CD4-positive, alpha-beta T cell treated with Interleukin-15 for 1 hour (primary cell): ENCODE results near the gene PRND.
"Not testable (repeated sequence)": the region's sequence is repeated elsewhere in the genome, so short reads cannot be mapped to it uniquely, and the experiment has no call there.

Experiments used
- DNase-seq: peaks from one replicate; pipeline ENCODE4 v3.0.0-alpha.2; 2020

PRND gene, protein sequence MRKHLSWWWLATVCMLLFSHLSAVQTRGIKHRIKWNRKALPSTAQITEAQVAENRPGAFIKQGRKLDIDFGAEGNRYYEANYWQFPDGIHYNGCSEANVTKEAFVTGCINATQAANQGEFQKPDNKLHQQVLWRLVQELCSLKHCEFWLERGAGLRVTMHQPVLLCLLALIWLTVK

DNA sequence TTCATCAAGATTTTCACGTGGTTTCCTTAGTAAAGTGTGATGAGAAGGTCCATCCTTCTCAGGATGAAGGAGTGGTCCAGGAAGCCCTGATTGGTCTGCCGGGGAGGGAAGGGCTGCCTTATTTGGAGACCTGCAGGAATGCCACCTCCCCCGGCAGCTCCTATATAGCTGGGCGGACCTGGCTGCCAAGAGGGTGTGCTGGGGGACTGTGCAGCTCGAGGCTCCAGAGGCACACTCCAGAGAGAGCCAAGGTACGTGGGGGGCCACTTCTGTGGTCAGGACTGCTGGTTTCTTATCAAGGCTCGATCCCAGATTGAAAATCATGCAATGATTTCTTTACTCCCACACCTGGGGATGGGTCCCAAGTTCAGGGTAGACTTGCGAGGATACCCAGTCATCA lies at the start of gene PRND:
PRND (plus strand) TSS at position 191 of the 400 bp plus-strand sequence. CDS start 2,643 bp downstream, outside the sequence.
- DNase-seq, result no peak

DNA sequence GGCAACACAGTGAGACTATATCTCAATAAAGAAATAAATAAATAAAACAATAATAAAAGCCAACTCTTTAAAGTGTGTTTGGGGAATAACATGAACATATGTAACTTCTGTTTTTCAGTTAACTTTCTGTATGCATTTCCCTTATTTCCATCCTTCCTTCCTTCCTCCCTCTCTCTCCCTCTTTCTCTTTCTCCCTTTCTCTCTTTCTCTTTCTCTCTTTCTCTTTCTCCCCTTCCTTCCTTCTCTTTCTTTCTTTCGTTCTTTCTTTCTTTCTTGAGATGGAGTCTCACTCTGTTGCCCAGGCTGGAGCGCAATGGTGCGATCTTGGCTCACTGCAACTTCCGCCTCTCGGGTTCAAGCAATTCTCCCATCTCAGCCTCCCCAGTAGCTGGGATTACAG lies 48.8 kb upstream of the PRND start:
- DNase-seq, result no peak

DNA sequence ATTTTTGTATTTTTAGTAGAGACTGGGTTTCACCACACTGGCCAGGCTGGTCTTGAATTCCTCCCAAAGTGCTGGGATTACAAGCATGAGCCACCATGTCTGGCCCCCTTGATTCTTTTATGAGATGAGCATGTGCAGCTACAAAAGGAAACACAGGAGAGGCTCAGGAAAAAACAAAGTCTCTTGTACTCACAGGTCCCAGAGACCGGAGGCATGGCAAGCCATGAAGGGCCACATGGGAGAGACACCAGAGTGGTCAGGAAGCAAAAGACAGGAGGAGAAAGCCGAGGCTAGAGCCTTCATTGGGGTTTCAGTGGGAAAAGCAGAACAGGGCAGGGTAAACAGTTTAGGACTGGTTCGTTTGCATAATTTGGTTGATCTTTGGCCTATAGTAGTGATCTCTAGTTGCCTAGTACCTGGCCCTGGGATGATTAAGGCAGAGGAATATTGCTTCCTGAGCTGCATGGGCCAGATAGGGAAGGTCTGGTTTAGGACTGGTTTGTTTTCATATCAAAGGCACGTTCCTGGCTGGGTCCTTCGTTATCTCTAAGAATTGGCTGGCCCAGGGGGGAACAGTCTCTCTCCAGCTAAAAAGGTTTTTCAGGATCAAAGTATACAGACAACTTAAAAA lies 48.2 kb upstream of the PRND start:
- no peak for DNase-seq

DNA sequence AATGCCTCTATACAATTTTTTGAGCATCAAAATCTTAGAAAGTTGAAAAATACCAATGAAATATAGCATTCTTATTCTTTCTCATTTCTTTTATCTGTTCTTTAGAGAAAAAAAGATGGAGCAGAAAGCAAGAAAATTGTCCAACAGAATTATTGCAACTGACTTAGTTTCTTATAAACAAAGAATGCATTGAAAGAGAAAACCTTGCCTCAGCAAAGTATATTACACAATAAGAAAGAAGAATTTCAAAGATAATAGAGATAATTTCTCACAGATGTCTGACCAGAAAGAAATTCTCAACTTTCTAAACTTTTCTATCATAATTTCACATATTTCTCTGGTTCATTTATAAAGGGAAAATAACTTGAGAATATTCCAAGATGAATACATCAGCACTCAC lies 47.0 kb upstream of the PRND start:
- no peak for DNase-seq

DNA sequence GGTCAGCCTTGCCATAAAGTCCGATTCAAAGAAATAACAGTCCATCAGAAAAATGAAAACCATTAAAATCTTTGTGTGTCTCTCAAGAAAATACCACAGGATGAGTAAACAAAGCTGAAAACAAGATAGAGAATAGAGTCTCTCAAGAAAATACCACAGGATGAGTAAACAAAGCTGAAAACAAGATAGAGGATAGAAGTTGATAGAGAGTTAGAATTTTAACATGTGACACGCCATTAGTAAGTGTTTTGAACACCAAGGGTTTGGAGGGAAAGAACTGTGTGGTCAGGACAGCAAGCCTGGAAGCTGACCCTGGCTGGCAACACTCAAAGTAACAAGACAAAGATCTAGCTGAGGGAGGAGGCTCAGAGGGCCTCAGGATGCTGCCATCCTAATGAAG lies 43.9 kb upstream of the PRND start:
- DNase-seq, result no peak

DNA sequence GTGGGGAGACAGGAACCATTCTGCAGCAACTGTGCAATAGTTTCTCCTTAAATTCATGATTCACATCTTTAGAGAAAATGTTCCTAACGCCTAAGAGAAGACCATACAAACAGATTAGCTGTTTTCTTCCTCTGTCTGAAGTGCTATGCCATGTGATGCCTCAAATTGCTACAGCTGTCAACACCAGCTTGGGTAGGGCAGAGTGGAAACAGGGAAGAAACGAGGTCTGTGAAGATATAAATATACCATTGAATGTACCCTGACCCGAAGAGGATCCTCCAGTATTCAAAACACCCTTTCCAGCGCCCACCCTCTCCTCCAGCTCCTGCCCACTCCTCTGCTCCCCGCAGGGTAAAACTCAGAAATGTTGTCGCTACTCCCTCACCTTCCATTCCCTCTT lies 40.3 kb upstream of the PRND start:
- no peak for DNase-seq

DNA sequence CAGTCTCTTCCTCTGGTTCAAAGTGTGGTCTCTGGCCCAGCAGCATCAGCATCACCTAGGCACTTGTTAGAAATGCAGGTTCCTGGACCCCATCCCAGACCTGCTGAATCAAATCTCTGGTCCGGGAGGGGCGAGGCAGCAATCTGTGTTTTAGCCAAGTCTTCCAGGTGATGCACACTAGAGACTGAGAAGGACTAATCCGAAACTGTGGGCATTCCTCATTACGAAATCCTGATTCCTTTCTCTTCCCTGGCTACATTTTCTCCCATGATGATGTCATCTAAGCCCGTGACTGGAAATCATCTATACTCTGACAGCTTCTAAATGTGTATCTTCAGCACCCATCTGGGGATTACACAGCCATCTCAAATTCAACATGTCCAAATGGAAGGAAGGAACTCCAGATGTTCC lies 39.7 kb upstream of the PRND start:
- DNase-seq, result no peak

DNA sequence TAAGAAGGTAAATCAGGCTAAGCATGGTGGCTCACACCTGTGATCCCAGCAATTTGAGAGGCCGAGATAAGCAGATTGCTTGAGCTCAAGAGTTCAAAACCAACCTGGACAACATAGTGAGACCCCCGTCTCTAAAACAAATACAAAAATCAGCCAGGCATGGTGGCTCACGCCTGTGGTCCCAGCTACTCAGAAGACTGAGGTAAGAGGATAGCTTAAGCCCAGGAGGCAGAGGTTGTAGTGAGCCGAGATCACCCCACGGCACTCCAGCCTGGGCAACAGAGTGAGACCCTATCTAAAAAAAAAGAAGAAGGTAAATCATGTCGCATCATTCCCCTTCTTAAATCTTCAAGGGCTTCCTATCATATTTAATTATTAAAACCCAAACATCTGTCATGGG lies 39.0 kb upstream of the PRND start:
- no peak for DNase-seq

DNA sequence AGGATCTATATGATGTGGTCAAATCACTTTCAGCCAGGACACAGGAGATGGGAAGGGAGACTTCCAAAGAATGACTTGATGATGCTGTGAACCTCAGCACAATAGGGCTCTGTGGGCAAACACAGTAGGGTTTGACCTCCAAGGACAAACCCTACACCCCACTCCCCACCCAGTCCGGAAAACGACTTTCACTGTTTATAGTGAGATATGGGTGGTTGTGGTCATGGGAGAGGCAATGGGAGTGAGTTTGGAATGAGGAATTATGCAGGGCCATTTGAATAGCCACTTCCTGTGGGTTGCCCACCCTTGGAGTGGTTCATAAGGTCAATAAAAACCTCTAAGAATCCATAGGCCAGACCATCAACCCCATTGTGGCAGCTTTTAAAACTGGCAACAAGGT lies 38.4 kb upstream of the PRND start:
- no peak for DNase-seq

DNA sequence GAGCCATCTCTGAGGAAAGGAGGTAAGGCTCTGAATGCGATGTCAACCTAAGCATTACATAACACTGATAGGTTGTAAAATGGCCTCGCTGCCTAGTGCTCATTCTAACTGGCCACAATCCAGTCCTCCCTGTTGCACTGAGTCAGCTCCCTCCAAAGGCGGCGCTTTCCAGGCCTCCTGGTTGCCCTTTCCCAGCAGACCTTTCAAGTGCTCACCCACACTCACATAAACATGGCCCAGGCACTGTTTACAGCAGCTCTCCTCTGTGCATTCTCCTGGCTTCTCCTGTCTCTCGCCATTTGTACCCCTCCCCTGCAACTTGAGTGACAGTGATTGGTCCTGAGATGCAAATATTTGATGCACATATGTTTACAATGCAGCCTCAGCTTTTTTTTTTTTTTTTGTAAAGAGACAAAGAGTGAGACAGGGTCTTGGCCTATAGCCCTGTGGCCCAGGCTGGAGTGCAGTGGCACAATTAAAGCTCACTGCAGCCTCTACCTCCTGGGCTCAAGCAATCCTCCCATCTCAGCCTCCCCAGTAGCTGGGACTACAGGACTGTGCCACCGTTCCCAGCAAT lies 36.8 kb upstream of the PRND start:
- DNase-seq, result no peak

DNA sequence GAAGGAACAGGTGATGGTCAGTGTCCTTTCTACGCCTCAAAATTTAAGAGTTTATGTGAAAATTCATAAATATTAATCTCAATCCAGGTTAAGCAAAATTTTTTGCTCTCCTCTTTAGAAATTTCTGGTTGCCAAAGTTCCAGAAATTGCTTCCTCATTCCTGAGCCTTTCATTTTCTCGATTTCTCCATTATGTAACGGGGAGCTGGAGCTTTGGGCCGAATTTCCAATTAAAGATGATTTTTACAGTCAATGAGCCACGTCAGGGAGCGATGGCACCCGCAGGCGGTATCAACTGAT lies 35.8 kb upstream of the PRND start:
- no peak for DNase-seq

DNA sequence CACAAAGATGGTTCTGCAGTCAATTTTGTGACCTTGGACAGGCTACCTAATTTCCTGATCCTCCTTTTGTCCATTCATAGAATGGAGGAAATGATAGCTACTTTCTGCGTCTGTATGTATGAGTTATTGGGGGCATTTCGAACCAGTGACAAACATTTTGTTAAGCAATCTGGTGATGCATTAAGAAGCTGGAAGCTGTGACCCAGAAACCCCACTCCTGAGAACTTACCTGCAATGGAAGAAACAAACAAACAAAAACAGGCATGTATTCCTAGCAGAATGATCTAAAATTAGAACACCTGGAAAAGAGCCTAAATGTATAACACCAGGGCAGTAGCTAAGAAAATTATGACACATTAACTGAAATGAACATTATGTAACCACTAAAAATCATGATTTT lies 33.4 kb upstream of the PRND start:
- DNase-seq, result no peak

DNA sequence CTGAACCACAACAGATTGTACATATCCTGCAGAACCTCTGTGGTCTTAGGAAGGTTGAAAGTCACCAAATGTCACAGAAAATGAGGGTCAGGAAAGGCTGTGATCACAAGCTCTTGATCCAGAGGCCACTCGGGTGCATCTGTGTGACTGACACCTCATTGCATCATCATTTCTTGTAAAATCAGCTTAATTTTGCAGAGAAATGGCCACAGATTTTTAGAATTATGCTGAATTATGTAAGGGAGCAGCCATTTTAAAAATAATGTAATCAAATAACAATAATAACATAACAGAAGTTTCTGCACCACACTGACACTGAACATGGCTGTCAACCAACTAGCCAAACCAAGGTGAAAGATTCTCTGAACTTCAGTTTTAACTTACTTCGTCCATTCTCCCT lies 32.5 kb upstream of the PRND start:
- no peak for DNase-seq

DNA sequence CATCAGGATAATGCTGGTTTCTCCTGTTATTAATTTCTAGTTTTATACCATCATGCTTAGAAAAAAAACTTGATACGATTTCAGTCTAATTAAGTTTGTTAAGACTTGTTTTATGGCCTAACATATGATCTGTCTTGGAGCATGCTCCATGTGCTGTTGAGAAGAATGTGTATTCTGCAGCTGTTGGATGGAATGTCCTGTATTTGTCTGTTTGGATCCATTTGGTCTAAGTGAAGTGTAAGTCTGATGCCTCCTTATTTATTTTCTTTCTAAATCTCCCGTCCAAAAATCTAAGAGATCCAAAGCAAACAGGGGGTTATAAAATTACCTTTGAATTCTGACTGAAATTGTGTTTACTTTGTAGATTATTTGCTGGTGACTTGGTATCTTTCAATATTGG lies 30.0 kb upstream of the PRND start:
- no peak for DNase-seq

DNA sequence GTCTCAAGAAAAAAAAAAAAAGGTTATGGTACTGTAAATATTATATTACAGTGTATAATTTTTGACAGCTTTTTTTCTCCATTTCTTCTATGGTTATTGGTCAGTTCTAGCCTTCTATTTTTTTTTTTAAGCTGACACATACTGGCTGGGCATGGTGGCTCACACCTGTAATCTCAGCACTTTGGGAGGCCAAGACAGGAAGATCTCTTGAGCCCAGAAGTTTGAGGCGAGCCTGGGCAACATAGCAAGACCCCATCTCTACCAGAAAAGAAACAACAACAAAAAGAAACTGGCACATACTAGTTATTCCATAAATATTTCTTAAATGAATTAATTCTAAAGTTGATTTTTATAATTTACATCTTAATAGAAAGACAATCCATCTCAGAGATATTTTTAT lies 27.6 kb upstream of the PRND start:
- no peak for DNase-seq

DNA sequence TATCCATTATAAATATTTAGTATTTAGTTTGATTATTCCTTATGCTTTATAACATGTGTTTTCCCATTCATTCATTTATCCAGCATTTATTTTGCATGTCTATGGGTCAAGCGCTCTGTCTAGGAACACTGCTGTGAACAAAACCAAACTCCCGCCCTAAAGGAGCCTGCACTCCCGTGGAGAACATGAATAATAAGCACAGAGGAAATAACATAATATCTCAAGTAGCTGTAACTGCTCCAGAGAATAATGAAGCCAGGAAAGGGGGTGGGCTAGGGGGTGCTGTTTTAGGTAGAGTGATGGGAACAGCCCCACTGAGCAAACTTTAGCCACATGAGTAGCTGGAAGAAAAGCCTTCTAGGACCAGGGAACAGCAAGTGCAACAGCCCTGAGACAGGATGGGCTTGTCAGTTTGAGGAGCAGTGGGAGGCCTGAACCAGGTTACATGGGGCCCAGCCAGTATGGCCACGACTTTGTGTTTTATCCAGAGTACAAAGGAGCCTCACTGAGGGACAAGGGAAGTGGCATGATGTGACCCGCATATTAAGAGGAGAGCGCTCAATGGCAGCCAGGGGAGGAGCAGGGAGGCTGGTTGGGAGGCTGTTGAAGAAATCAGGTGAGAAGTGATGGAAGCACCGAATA lies 24.4 kb upstream of the PRND start:
- DNase-seq, result no peak

DNA sequence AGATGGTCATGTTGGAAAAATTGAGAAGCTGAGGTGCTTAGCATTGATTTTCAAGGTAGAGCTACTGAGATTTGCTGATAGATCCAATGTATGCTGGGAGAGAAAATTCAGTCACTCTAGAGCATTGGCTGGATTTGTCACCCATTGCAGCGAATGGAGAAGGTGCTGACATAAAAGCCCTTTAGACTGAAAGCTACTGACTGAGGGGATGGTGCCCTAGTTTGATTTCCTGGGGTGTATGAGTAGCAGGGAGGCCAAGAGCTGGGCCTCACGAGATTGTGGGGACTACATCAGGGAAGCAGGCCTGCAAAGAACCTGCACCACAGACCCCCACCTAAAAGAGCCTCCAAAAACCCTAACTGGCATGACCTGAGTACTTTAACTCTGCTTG lies 23.9 kb upstream of the PRND start:
- DNase-seq, result no peak

DNA sequence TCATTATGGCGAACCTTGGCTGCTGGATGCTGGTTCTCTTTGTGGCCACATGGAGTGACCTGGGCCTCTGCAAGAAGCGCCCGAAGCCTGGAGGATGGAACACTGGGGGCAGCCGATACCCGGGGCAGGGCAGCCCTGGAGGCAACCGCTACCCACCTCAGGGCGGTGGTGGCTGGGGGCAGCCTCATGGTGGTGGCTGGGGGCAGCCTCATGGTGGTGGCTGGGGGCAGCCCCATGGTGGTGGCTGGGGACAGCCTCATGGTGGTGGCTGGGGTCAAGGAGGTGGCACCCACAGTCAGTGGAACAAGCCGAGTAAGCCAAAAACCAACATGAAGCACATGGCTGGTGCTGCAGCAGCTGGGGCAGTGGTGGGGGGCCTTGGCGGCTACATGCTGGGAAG lies 22.5 kb upstream of the PRND start:
- DNase-seq, result no peak

DNA sequence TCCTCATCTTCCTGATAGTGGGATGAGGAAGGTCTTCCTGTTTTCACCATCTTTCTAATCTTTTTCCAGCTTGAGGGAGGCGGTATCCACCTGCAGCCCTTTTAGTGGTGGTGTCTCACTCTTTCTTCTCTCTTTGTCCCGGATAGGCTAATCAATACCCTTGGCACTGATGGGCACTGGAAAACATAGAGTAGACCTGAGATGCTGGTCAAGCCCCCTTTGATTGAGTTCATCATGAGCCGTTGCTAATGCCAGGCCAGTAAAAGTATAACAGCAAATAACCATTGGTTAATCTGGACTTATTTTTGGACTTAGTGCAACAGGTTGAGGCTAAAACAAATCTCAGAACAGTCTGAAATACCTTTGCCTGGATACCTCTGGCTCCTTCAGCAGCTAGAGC lies 21.8 kb upstream of the PRND start:
- DNase-seq, result no peak

DNA sequence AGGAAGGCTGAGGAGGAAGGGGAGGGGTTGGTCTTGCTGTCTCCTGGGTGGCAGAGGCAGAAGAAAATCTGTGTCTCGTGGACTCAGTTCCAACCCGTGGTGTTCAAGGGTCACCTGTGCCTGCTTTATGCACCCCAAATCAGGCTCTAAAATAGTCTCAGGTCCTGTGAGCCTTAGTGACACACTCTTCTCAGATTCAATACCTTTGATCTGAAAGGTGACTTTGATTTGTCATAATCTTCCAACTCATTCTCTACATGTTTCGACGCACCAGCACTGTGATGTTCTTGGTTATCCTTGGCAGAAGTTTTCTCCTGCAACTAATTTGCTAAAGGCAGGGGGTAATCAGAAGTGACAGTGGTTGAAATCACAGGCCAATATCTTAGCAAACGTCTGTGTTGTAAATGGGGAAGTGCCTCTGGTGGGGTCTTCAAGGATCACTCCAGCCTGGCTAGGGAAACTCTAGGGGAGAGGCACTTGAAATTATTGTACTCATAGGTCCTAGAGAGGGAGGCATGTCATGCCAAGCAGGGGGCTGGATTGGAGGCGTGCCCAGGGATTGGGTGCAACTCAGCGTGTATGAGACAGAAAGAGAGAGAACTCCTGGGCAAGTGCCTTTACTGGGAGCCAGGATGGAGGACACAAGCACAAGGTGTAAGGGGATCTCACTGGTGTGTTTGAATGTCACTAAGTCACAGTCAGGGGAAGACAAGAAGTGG lies 19.0 kb upstream of the PRND start:
- no peak for DNase-seq

DNA sequence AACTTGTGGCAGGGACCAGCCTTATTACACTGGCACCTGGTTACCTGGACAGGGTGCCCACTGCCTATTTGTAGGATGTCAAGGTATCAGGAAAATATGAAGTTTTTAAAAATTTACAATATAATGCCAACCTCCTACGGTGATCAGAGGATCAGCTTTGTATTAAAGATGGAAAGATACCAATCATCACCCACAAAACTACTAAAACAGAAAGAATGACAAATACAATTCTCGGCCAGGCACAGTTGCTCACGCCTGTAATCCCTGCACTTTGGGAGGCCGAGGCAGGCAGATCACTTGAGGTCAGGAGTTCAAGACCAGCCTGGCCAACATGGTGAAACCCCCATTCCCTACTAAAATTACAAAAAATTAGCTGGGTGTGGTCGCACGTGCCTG lies 18.4 kb upstream of the PRND start:
- DNase-seq, result no peak

DNA sequence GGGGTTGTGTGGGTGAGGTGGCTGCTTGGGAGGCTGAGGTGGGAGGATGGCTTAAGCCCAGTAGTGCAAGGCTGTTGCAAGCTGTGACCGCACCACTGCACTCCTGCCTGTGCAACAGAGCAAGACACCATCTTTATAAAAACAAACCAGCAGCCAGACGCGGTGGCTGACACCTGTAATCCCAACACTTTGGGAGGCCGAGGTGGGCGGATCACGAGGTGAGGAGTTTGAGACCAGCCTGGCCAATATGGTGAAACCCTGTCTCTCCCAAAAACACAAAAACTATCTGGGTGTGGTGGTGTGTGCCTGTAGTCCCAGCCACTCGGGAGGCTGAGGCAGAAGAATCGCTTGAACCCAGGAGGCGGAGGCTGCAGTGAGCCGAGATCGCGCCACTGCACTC lies 14.8 kb upstream of the PRND start:
- DNase-seq, result not testable (repeated sequence)

DNA sequence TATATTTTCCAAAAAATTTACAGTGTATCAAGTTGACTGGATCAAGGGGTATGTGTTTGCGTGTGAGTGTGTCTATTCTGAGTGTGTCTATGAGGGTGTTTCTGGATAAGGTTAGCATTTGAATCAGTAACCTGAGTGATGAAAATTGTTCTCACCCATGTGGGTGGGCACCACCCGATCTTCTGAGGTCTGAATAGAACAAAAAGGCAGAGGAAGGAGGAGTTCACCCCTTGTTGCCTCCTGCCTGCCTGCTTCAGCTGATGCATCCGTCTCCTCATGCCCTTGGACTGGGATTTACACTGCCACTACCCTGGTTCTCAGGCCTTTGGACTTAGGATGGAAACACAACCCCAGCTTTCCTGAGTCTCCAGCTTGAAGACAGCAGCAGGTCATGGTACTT lies 13.7 kb upstream of the PRND start:
- DNase-seq, result no peak

DNA sequence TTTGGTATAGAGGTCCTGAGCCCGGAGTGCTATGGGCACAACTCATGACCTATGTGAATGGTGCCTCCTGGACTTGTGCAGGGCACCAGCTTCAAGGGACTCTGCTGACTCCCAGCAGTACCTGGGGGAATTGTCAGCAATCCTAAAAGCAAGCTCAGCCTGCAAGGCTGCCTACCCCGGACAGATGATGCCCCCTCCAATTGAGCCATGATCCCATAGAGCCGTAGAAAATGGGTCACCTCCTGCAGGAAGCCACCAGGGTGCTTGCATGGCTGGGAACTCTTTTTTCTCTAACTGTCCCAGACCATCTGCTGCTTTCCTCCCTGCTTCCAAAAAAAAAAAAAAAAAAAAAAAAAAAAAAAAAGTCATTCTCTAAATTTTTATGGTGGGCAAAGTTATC lies 12.9 kb upstream of the PRND start:
- DNase-seq, result no peak
